Measurements from ENCODE around the gene BABAM1.

- TF ChIP-seq POLR2AphosphoS5 (IDR thresholded peaks at IDR 0.05; ENCODE audit: low read depth, low read length) = no peak; the same call in 1 of the 2 replicates
- no peak for TF ChIP-seq TAF1 (IDR thresholded peaks at IDR 0.05; ENCODE audit: borderline replicate concordance, low read depth, low read length)
- TF ChIP-seq POLR2A (IDR thresholded peaks at IDR 0.05; ENCODE audit: low read depth, low read length) = peak; percentile 52
These were observed 38.5 kb downstream of the BABAM1 start, which contains the start of gene MRPL34 for GRCh38 chr19:17305517-17306284.
